ENCODE results near the gene INO80. TPM values are rescaled to one million over a fixed set of nuclear protein-coding genes. Genes with fewer than 3 reads are reported as not detected.
A peak's percentile ranks its signal among the peaks of the same experiment; 100 is the strongest.

Gene INO80
- total RNA-seq, 2 donors from 2014 or later = 14.0 to 34.3 TPM

- no peaks in the 10 kb centered on the region for H3K9me3 ChIP-seq
- intact Hi-C loops (cut with DNase I) = no loop called here
- no peaks in the 10 kb centered on the region for H3K27me3 ChIP-seq
- peaks cover 26% of the 10 kb centered on the region for H3K4me1 ChIP-seq
- peak overlapping the region in 2 of 4 donors; percentile 85 to 86 for H3K27ac ChIP-seq
- ATAC-seq (no peak), DNase-seq (no peak)
- no peaks in the 10 kb centered on the region for H3K36me3 ChIP-seq (replicated peaks in 1 of 2; ENCODE audit: insufficient read depth in 1 of 2, low read depth in 2 of 2)
- WGBS, 2 donors = 65 to 68% methylated on average over 15 of the region's 15 CpGs
- H3K4me3 ChIP-seq = no peak overlapping the region
- TF ChIP-seq POLR2A (IDR thresholded peaks at IDR 0.05) (no peak), CTCF (IDR thresholded peaks at IDR 0.05) (no peak)
These were observed 175.7 kb downstream of the INO80 start for GRCh38 chr15:40940296-40940801.

GRCh38 chr15:40938536-40938870 is 177.6 kb downstream of the INO80 start:
- DNase-seq (no peak), ATAC-seq (no peak)
- Histone ChIP-seq H3K4me1 (peaks cover 17% of the 10 kb centered on the region), H3K4me3 (no peak overlapping the region), H3K9me3 (no peaks in the 10 kb centered on the region), H3K36me3 (replicated peaks in 1 of 2; ENCODE audit: insufficient read depth in 1 of 2, low read depth in 2 of 2) (no peaks in the 10 kb centered on the region), H3K27me3 (no peaks in the 10 kb centered on the region), H3K27ac (no peak overlapping the region)
- TF ChIP-seq CTCF (IDR thresholded peaks at IDR 0.05) = no peak
- no peak for TF ChIP-seq POLR2A (IDR thresholded peaks at IDR 0.05)
- intact Hi-C loops (cut with DNase I) = no loop called here
- WGBS, 2 donors = 90 to 99% methylated on average over 4 to 6 of the region's 6 CpGs

- 50 to 62% methylated on average over 17 to 19 of the region's 19 CpGs for WGBS, 2 donors
- DNase-seq = no peak
- no peak for ATAC-seq
- H3K9me3 ChIP-seq = no peaks in the 10 kb centered on the region
- no peak overlapping the region for H3K4me3 ChIP-seq
- no peaks in the 10 kb centered on the region for H3K36me3 ChIP-seq (replicated peaks in 1 of 2; ENCODE audit: insufficient read depth in 1 of 2, low read depth in 2 of 2)
- H3K4me1 ChIP-seq = peaks cover 17% of the 10 kb centered on the region
- peak in 4 of 7 experiments; percentile 23 to 36 (median 28) for TF ChIP-seq CTCF (IDR thresholded peaks at IDR 0.05)
- no peak for TF ChIP-seq POLR2A (IDR thresholded peaks at IDR 0.05)
- no peak overlapping the region for H3K27ac ChIP-seq
- H3K27me3 ChIP-seq = no peaks in the 10 kb centered on the region
- intact Hi-C loops (cut with DNase I) = no loop called here
These were observed 178.1 kb downstream of the INO80 start for GRCh38 chr15:40937762-40938535.

GRCh38 chr15:40936709-40937666 is 179.1 kb downstream of the INO80 start:
- Histone ChIP-seq H3K27me3 (no peaks in the 10 kb centered on the region), H3K36me3 (replicated peaks in 1 of 2; ENCODE audit: insufficient read depth in 1 of 2, low read depth in 2 of 2) (no peaks in the 10 kb centered on the region), H3K4me3 (no peak overlapping the region), H3K27ac (no peak overlapping the region), H3K9me3 (no peaks in the 10 kb centered on the region), H3K4me1 (peaks cover 18% of the 10 kb centered on the region)
- no peak for ATAC-seq
- DNase-seq = no peak
- WGBS, 2 donors = 84 to 85% methylated on average over 14 to 15 of the region's 15 CpGs
- intact Hi-C loops (cut with DNase I) = no loop called here
- TF ChIP-seq CTCF (IDR thresholded peaks at IDR 0.05) (no peak), POLR2A (IDR thresholded peaks at IDR 0.05) (no peak)
